ENCODE data around the gene CEBPG. TPM values are rescaled to one million over a fixed set of nuclear protein-coding genes. Genes with fewer than 3 reads are reported as not detected.
A peak's percentile ranks its signal among the peaks of the same experiment; 100 is the strongest.

CEBPG gene
- total RNA-seq, 1 experiment from 2014 or later = 51.1 TPM

- Histone ChIP-seq H3K27ac (ENCODE audit: low read depth, low read length) (no peak overlapping the region), H3K27me3 (ENCODE audit: insufficient read depth, low read length) (no peaks in the 10 kb centered on the region), H2AFZ (ENCODE audit: low read depth, low read length, poor library complexity, severe bottlenecking) (no peak overlapping the region), H3K36me3 (ENCODE audit: control insufficient read depth in 1 of 2, insufficient read depth in 2 of 2, low read length in 2 of 2) (no peaks in the 10 kb centered on the region), H3K4me1 (ENCODE audit: control insufficient read depth in 1 of 2, insufficient read depth in 2 of 2, low read length in 2 of 2) (no peaks in the 10 kb centered on the region), H3K4me3 (replicated peaks in 1 of 2; ENCODE audit: low read depth in 1 of 2, low read length in 2 of 2) (no peak overlapping the region), H4K20me1 (ENCODE audit: insufficient read depth) (no peaks in the 10 kb centered on the region), H3K9me3 (ENCODE audit: control insufficient read depth in 1 of 2, insufficient read depth in 1 of 2, low read depth in 1 of 2, low read length in 2 of 2) (no peaks in the 10 kb centered on the region), H3K9me2 (ENCODE audit: insufficient read depth) (no peaks in the 10 kb centered on the region), H3K79me2 (ENCODE audit: insufficient read depth, low read length) (no peaks in the 10 kb centered on the region), H3K4me2 (ENCODE audit: low read length) (no peak overlapping the region), H3K9ac (ENCODE audit: low read length) (no peak overlapping the region)
- no peak for TF ChIP-seq CEBPB (IDR thresholded peaks at IDR 0.05; ENCODE audit: low read depth)
- TF ChIP-seq, protein P1, sequence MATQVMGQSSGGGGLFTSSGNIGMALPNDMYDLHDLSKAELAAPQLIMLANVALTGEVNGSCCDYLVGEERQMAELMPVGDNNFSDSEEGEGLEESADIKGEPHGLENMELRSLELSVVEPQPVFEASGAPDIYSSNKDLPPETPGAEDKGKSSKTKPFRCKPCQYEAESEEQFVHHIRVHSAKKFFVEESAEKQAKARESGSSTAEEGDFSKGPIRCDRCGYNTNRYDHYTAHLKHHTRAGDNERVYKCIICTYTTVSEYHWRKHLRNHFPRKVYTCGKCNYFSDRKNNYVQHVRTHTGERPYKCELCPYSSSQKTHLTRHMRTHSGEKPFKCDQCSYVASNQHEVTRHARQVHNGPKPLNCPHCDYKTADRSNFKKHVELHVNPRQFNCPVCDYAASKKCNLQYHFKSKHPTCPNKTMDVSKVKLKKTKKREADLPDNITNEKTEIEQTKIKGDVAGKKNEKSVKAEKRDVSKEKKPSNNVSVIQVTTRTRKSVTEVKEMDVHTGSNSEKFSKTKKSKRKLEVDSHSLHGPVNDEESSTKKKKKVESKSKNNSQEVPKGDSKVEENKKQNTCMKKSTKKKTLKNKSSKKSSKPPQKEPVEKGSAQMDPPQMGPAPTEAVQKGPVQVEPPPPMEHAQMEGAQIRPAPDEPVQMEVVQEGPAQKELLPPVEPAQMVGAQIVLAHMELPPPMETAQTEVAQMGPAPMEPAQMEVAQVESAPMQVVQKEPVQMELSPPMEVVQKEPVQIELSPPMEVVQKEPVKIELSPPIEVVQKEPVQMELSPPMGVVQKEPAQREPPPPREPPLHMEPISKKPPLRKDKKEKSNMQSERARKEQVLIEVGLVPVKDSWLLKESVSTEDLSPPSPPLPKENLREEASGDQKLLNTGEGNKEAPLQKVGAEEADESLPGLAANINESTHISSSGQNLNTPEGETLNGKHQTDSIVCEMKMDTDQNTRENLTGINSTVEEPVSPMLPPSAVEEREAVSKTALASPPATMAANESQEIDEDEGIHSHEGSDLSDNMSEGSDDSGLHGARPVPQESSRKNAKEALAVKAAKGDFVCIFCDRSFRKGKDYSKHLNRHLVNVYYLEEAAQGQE (IDR thresholded peaks at IDR 0.05; ENCODE audit: low read depth) = no peak
- no peak for TF ChIP-seq RAD21 (IDR thresholded peaks at IDR 0.05; ENCODE audit: low read depth)
- no peak for TF ChIP-seq SP1 (IDR thresholded peaks at IDR 0.05; ENCODE audit: low read depth)
- TF ChIP-seq JUND (IDR thresholded peaks at IDR 0.05) = no peak
- TF ChIP-seq, protein P2, sequence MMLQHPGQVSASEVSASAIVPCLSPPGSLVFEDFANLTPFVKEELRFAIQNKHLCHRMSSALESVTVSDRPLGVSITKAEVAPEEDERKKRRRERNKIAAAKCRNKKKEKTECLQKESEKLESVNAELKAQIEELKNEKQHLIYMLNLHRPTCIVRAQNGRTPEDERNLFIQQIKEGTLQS (IDR thresholded peaks at IDR 0.05) = no peak
- no peak for TF ChIP-seq POLR2A (IDR thresholded peaks at IDR 0.05; ENCODE audit: borderline replicate concordance, extremely low read depth, insufficient read depth, insufficient read length)
- no peak for TF ChIP-seq EZH2 (IDR thresholded peaks at IDR 0.05)
- TF ChIP-seq YY1 (IDR thresholded peaks at IDR 0.05; ENCODE audit: extremely low read depth, insufficient replicate concordance, low read depth, low read length) = no peak
- TF ChIP-seq, protein P3, sequence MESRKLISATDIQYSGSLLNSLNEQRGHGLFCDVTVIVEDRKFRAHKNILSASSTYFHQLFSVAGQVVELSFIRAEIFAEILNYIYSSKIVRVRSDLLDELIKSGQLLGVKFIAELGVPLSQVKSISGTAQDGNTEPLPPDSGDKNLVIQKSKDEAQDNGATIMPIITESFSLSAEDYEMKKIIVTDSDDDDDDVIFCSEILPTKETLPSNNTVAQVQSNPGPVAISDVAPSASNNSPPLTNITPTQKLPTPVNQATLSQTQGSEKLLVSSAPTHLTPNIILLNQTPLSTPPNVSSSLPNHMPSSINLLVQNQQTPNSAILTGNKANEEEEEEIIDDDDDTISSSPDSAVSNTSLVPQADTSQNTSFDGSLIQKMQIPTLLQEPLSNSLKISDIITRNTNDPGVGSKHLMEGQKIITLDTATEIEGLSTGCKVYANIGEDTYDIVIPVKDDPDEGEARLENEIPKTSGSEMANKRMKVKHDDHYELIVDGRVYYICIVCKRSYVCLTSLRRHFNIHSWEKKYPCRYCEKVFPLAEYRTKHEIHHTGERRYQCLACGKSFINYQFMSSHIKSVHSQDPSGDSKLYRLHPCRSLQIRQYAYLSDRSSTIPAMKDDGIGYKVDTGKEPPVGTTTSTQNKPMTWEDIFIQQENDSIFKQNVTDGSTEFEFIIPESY (IDR thresholded peaks at IDR 0.05; ENCODE audit: extremely low read depth, insufficient replicate concordance, low read length) = no peak
- TF ChIP-seq TCF7L2 (IDR thresholded peaks at IDR 0.05; ENCODE audit: borderline replicate concordance, extremely low read depth, insufficient read depth, insufficient read length) = no peak
- no peak for TF ChIP-seq ELF1 (IDR thresholded peaks at IDR 0.05; ENCODE audit: borderline replicate concordance, low read depth)
- TF ChIP-seq, protein P4, sequence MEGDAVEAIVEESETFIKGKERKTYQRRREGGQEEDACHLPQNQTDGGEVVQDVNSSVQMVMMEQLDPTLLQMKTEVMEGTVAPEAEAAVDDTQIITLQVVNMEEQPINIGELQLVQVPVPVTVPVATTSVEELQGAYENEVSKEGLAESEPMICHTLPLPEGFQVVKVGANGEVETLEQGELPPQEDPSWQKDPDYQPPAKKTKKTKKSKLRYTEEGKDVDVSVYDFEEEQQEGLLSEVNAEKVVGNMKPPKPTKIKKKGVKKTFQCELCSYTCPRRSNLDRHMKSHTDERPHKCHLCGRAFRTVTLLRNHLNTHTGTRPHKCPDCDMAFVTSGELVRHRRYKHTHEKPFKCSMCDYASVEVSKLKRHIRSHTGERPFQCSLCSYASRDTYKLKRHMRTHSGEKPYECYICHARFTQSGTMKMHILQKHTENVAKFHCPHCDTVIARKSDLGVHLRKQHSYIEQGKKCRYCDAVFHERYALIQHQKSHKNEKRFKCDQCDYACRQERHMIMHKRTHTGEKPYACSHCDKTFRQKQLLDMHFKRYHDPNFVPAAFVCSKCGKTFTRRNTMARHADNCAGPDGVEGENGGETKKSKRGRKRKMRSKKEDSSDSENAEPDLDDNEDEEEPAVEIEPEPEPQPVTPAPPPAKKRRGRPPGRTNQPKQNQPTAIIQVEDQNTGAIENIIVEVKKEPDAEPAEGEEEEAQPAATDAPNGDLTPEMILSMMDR (IDR thresholded peaks at IDR 0.05 in 2 of 3, conservative IDR thresholded peaks at IDR 0.05 in 1 of 3; ENCODE audit: borderline replicate concordance in 1 of 3, insufficient read depth in 1 of 3, low read depth in 2 of 3, low read length in 2 of 3) = no peak
- no peak for TF ChIP-seq ZFX (IDR thresholded peaks at IDR 0.05)
- TF ChIP-seq ZNF274 (IDR thresholded peaks at IDR 0.05; ENCODE audit: low read depth, low read length) = no peak
- TF ChIP-seq POLR2AphosphoS5 (IDR thresholded peaks at IDR 0.05; ENCODE audit: low read depth, low read length) = no peak
- DNase-seq (ENCODE audit: low read depth, low spot score) (no peak), ATAC-seq (peak; percentile 10; the same call in 1 of the 2 replicates)
- POLR2A ChIA-PET = no interaction called here
- no TSS peak for BruUV-seq (replicated peaks)
- RAD21 ChIA-PET (ENCODE audit: low non-redundant PET in 1 of 2, low total read pairs in 2 of 2, uncharacterized antibody in 2 of 2, unreplicated experiment in 2 of 2) = interaction anchor here (1.0 to 1.2 kb wide), 4 partner anchors 14 to 341 kb away, joined by 3 to 5 read pairs (median 4); no protein-coding TSS in a partner anchor
- CTCF ChIA-PET = interaction anchor here (0.9 to 1.2 kb wide), 15 partner anchors 10 to 1283 kb away, joined by 3 to 52 read pairs (median 4); no protein-coding TSS in a partner anchor
- intact Hi-C loops (cut with micrococcal nuclease) = loop anchor here (1.0 kb wide), 1 partner anchor 341 kb away; no protein-coding TSS in a partner anchor
Measured at GRCh38 chr19:33429891-33430673, 56.6 kb downstream of the CEBPG start.
